Measurements from ENCODE around the gene EPHA3. TPM values are rescaled to one million over a fixed set of nuclear protein-coding genes. Genes with fewer than 3 reads are reported as not detected.

The EPHA3 gene
- not detected in 2 replicates for total RNA-seq (2011; cell fraction: chromatin; rRNA removed; ENCODE audit: low replicate concordance)
- total RNA-seq (2011; cell fraction: nucleolus; rRNA removed) = not detected in 2 replicates
- not detected in 2 replicates for total RNA-seq (2011; cell fraction: nucleoplasm; rRNA removed)
- not detected in 2 replicates for total RNA-seq (2014; rRNA removed)
- total RNA-seq (2014; rRNA removed; fragmentation: Illumina TruSeq; extraction: Trizol) = not detected in 2 replicates
- not detected in 2 replicates for total RNA-seq (2015; rRNA removed; fragmentation: Illumina TruSeq; extraction: Trizol)
- not detected in 2 replicates for total RNA-seq (2021)
- not detected in 2 replicates for polyA plus RNA-seq (2011; rRNA removed)
- polyA plus RNA-seq (2011; cell fraction: cytosol; rRNA removed) = not detected in 2 replicates
- not detected in 2 replicates for polyA plus RNA-seq (2011; cell fraction: nucleus; rRNA removed)
- polyA plus RNA-seq (2012) = not detected in 2 replicates
- polyA plus RNA-seq (2014; fragmentation: Illumina TruSeq; extraction: Trizol) = not detected in 2 replicates
- polyA plus RNA-seq (2014; fragmentation: Nextera tagmentation; extraction: Ambion mirVana) = not detected
- polyA plus RNA-seq (2014; rRNA removed) = not detected in 2 replicates
- not detected in 2 replicates for polyA minus RNA-seq (2011; rRNA and poly(A)+ RNA removed)
- not detected in 2 replicates for polyA minus RNA-seq (2011; cell fraction: cytosol; rRNA and poly(A)+ RNA removed)
- not detected in 2 replicates for polyA minus RNA-seq (2011; cell fraction: nucleus; rRNA and poly(A)+ RNA removed)
- Bru-seq, nascent RNA = percentile 6 among the genes with signal in this experiment
- BruChase-seq, experiment 1, labeled RNA remaining after a 2-hour chase = percentile 5 among the genes with signal in this experiment
- BruChase-seq, experiment 2, labeled RNA remaining after a 6-hour chase = percentile 6 among the genes with signal in this experiment
- long read RNA-seq, experiment 1 = 0 reads
- long read RNA-seq, experiment 2 = 0 reads
- long read RNA-seq, experiment 3 = 0 reads

DNA sequence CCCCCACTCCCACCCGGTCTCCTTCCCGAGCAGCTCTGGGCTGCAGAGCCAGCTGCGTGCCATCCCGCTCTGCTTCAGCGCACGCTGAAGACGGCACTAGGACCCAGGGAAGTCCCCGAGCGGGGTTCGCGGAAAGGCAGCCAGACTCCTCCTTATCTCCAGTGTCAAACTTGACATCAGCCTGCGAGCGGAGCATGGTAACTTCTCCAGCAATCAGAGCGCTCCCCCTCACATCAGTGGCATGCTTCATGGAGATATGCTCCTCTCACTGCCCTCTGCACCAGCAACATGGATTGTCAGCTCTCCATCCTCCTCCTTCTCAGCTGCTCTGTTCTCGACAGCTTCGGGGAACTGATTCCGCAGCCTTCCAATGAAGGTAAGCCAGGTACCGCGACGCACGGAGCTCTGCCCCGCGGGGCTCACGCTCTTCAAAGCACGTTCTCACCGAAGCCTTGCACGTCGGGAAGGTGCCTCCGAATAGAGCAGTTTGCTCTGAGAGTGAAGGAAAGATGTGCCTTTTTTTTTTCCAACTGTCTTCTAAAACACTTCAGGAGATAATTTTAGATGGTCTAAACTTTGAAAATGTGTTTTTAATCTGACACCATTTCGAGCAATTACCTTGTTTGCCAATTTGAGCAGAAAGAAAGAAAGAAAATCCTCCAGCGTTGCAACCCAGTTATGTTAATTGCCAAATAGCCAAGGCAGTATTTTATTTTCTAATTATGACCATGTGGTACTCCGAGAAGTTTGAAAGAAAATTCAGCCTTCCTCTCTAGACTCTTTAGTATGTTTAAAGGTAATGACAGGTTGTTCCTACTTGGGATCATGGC lies at the start of gene EPHA3:
Gene EPHA3, plus strand, starts transcription at position 161 of the 830 bp plus-strand sequence. Its CDS starts 128 bp downstream, at position 289.
- 0% methylated on average over 18 of the region's 32 CpGs for WGBS (ENCODE audit: insufficient coverage, low coverage, missing lambda C conversion rate)
- Histone ChIP-seq H2AFZ (ENCODE audit: low read depth, low read length) (no peak within 1 kb of the TSS), H3K36me3 (ENCODE audit: control insufficient read depth, insufficient read depth, low read length) (no peaks in the 10 kb centered on the region), H3K4me1 (replicated peaks in 1 of 2; ENCODE audit: control insufficient read depth in 2 of 2, insufficient read depth in 2 of 2, low read length in 2 of 2) (no peaks in the 10 kb centered on the region), H3K9me1 (ENCODE audit: control insufficient read depth, insufficient read depth, low read length) (no peaks in the 10 kb centered on the region), H3K9ac (ENCODE audit: insufficient read depth in 1 of 2, low read depth in 2 of 2, low read length in 2 of 2) (no peak within 1 kb of the TSS), H3K9me3 (replicated peaks; ENCODE audit: control insufficient read depth, insufficient read depth, low read depth, low read length) (no peaks in the 10 kb centered on the region), H3K79me2 (ENCODE audit: control insufficient read depth, insufficient read depth, low read length) (no peaks in the 10 kb centered on the region), H4K20me1 (replicated peaks; ENCODE audit: control insufficient read depth, insufficient read depth, low read length) (no peaks in the 10 kb centered on the region), H3K4me3 (no peak within 1 kb of the TSS), H3K27me3 (ENCODE audit: control insufficient read depth in 2 of 2, insufficient read depth in 2 of 2, low read length in 2 of 2) (no peaks in the 10 kb centered on the region), H3K27ac (ENCODE audit: extremely low read depth, low read depth, low read length) (no peak within 1 kb of the TSS), H3K4me2 (ENCODE audit: insufficient read depth, low read length) (no peak within 1 kb of the TSS)
- BruUV-seq (replicated peaks) = no TSS peak
- POLR2A ChIA-PET = interaction anchor here (0.7 kb wide), 1 partner anchor 280 kb away, joined by 3 read pairs; no protein-coding TSS in a partner anchor
- in situ Hi-C loops (cut with MboI) = no loop called here
- intact Hi-C loops (cut with micrococcal nuclease) = no loop called here
- DNase-seq (ENCODE audit: extremely low read depth in 1 of 4, low spot score in 3 of 4) (peak in 3 of 4 experiments; percentile 3 to 35 (median 13)), FAIRE-seq (no peak), ATAC-seq (peak; percentile 66)
- CTCF ChIA-PET (ENCODE audit: low intra/inter-chr PET ratio) = no interaction called here
- peak; percentile 9; the same call in 1 of the 2 replicates for TF ChIP-seq CBFA2T3 (IDR thresholded peaks at IDR 0.05)
- TF ChIP-seq, protein P1, sequence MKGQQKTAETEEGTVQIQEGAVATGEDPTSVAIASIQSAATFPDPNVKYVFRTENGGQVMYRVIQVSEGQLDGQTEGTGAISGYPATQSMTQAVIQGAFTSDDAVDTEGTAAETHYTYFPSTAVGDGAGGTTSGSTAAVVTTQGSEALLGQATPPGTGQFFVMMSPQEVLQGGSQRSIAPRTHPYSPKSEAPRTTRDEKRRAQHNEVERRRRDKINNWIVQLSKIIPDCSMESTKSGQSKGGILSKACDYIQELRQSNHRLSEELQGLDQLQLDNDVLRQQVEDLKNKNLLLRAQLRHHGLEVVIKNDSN (CRISPR knock-in tag; IDR thresholded peaks at IDR 0.05) = no peak
- TF ChIP-seq EP400 (IDR thresholded peaks at IDR 0.05) = no peak
- TF ChIP-seq MEIS2 (IDR thresholded peaks at IDR 0.05; ENCODE audit: partially characterized antibody) = peak; percentile 33
- TF ChIP-seq TOE1 (IDR thresholded peaks at IDR 0.05; ENCODE audit: borderline replicate concordance) = no peak
- TF ChIP-seq TOE1 (CRISPR knock-in tag; IDR thresholded peaks at IDR 0.05; ENCODE audit: borderline replicate concordance, low read depth) = no peak
- TF ChIP-seq TCF3 (CRISPR knock-in tag; IDR thresholded peaks at IDR 0.05) = 0 out of 2 replicates have a peak, but pooled peaks have one; percentile 14
- TF ChIP-seq HCFC1 (IDR thresholded peaks at IDR 0.05; ENCODE audit: low read depth, low read length) = no peak

Measured in K562 (cell line).